Measurements from ENCODE around the gene CDC42SE2. TPM values are rescaled to one million over a fixed set of nuclear protein-coding genes. Genes with fewer than 3 reads are reported as not detected.
"Not testable (repeated sequence)": the region's sequence is repeated elsewhere in the genome, so short reads cannot be mapped to it uniquely, and the experiment has no call there.

CDC42SE2 gene
- total RNA-seq, 2 experiments from 2014 or later = 105 to 106 TPM

- CTCF ChIA-PET = not testable (repeated sequence)
Observed at GRCh38 chr5:131335756-131336155, 71.9 kb downstream of the CDC42SE2 start.

GRCh38 chr5:131336801-131337200, 72.9 kb downstream of the CDC42SE2 start:
- CTCF ChIA-PET = interaction anchor here (1.4 kb wide), 1 partner anchor 20 kb away, joined by 3 read pairs; no protein-coding TSS in a partner anchor

More at GRCh38 chr5:131335756-131336155, 71.9 kb downstream of the CDC42SE2 start:
- POLR2A ChIA-PET = not testable (repeated sequence)

GRCh38 chr5:131337240-131338050, 73.6 kb downstream of the CDC42SE2 start:
- CTCF ChIA-PET = interaction anchor here (1.4 kb wide), 1 partner anchor 19 kb away, joined by 3 read pairs; no protein-coding TSS in a partner anchor
- POLR2A ChIA-PET = not testable (repeated sequence)

More at GRCh38 chr5:131336801-131337200, 72.9 kb downstream of the CDC42SE2 start:
- POLR2A ChIA-PET = interaction anchor here (0.5 kb wide), 1 partner anchor 47 kb away, joined by 7 read pairs; no protein-coding TSS in a partner anchor

- CTCF ChIA-PET = interaction anchor here (1.4 kb wide), 1 partner anchor 19 kb away, joined by 3 read pairs; no protein-coding TSS in a partner anchor
- POLR2A ChIA-PET = no interaction called here
Observed at GRCh38 chr5:131338051-131338453, 74.2 kb downstream of the CDC42SE2 start.

- CTCF ChIA-PET, POLR2A ChIA-PET: not testable (repeated sequence)
Observed at GRCh38 chr5:131344288-131344687, 80.4 kb downstream of the CDC42SE2 start.

GRCh38 chr5:131346204-131346603, 82.4 kb downstream of the CDC42SE2 start:
- POLR2A ChIA-PET, CTCF ChIA-PET: not testable (repeated sequence)

GRCh38 chr5:131353991-131354390, 90.1 kb downstream of the CDC42SE2 start:
- ChIA-PET POLR2A (no interaction called here), CTCF (no interaction called here)

GRCh38 chr5:131355971-131356528, 92.2 kb downstream of the CDC42SE2 start:
- ChIA-PET CTCF (interaction anchor here (1.0 to 1.4 kb wide), 3 partner anchors 16 to 108 kb away, joined by 3 to 4 read pairs (median 3); no protein-coding TSS in a partner anchor), POLR2A (interaction anchor here (0.6 to 0.8 kb wide), 2 partner anchors 70 to 85 kb away, joined by 3 read pairs; no protein-coding TSS in a partner anchor)

- CTCF ChIA-PET = interaction anchor here (0.6 to 1.4 kb wide), 3 partner anchors 16 to 71 kb away, joined by 3 read pairs; no protein-coding TSS in a partner anchor
- POLR2A ChIA-PET = interaction anchor here (0.6 kb wide), 1 partner anchor 71 kb away, joined by 3 read pairs; no protein-coding TSS in a partner anchor
Observed at GRCh38 chr5:131356619-131357018, 92.8 kb downstream of the CDC42SE2 start.

- CTCF ChIA-PET = no interaction called here
- POLR2A ChIA-PET = no interaction called here
Observed at GRCh38 chr5:131357739-131358561, 94.1 kb downstream of the CDC42SE2 start.

GRCh38 chr5:131361677-131362315, 97.9 kb downstream of the CDC42SE2 start:
- ChIA-PET CTCF (interaction anchor here (0.8 to 1.2 kb wide), 2 partner anchors 15 to 20 kb away, joined by 3 read pairs; no protein-coding TSS in a partner anchor), POLR2A (interaction anchor here (0.6 kb wide), 1 partner anchor 104 kb away, joined by 3 read pairs; no protein-coding TSS in a partner anchor)

- ChIA-PET CTCF (no interaction called here), POLR2A (no interaction called here)
Observed at GRCh38 chr5:131363811-131364506, 100.1 kb downstream of the CDC42SE2 start.

- POLR2A ChIA-PET = no interaction called here
Observed at GRCh38 chr5:131364507-131365050, 100.7 kb downstream of the CDC42SE2 start.

GRCh38 chr5:131366428-131366827, 102.6 kb downstream of the CDC42SE2 start:
- ChIA-PET CTCF (no interaction called here), POLR2A (no interaction called here)

More at GRCh38 chr5:131364507-131365050, 100.7 kb downstream of the CDC42SE2 start:
- CTCF ChIA-PET = no interaction called here

- CTCF ChIA-PET = no interaction called here
- POLR2A ChIA-PET = no interaction called here
Observed at GRCh38 chr5:131367219-131367860, 103.5 kb downstream of the CDC42SE2 start.

GRCh38 chr5:131368866-131369265, 105.0 kb downstream of the CDC42SE2 start:
- POLR2A ChIA-PET = no interaction called here
- CTCF ChIA-PET = interaction anchor here (1.6 kb wide), 1 partner anchor 83 kb away, joined by 3 read pairs; no protein-coding TSS in a partner anchor

- POLR2A ChIA-PET = no interaction called here
- CTCF ChIA-PET = interaction anchor here (1.6 kb wide), 1 partner anchor 84 kb away, joined by 3 read pairs; no protein-coding TSS in a partner anchor
Observed at GRCh38 chr5:131369558-131369957, 105.7 kb downstream of the CDC42SE2 start.

- POLR2A ChIA-PET = no interaction called here
- CTCF ChIA-PET = interaction anchor here (1.3 to 2.8 kb wide), 2 partner anchors 10 to 16 kb away, joined by 3 to 16 read pairs; no protein-coding TSS in a partner anchor
Observed at GRCh38 chr5:131371835-131372234, 108.0 kb downstream of the CDC42SE2 start.

Measured in activated CD8-positive, alpha-beta memory T cell treated with anti-CD3 and anti-CD28 coated beads for 36 hours (primary cell).